HEK293T (cell line): ENCODE data around the gene LYPD8.

Experiments used
- CTCF ChIA-PET: fragments of 350-600 bp; formaldehyde crosslinking; extraction: SDS; loops from one replicate; lab custom pipeline; 2021; ENCODE audit warnings: antibody characterized with exemption, inconsistent platforms; lab: Yijun Ruan, JAX
- POLR2A ChIA-PET: fragments of 350-600 bp; formaldehyde crosslinking; extraction: SDS; loops from one replicate; lab custom pipeline; 2020; ENCODE audit warnings: antibody characterized with exemption, inconsistent platforms; lab: Yijun Ruan, JAX
- DNase-seq: peaks from one replicate; pipeline ENCODE4 v3.0.0; 2012; ENCODE audit warnings: mixed read lengths; ENCODE audit errors: extremely low spot score
- ARNT ChIP-seq: fragments of 450-650 bp; IDR thresholded peaks from 2 replicates; pipeline ENCODE4 v1.6.1; 2017; ENCODE audit warnings: mild to moderate bottlenecking
- BHLHE40 ChIP-seq: fragments of 450-650 bp; IDR thresholded peaks from 2 replicates; pipeline ENCODE4 v1.6.1; 2016; ENCODE audit warnings: mild to moderate bottlenecking, moderate library complexity, borderline replicate concordance
- CTBP1 ChIP-seq: fragments of 450-650 bp; IDR thresholded peaks from 2 replicates; pipeline ENCODE4 v1.6.1; 2016; ENCODE audit warnings: borderline replicate concordance
- ELF4 ChIP-seq: fragments of 450-650 bp; IDR thresholded peaks from 2 replicates; pipeline ENCODE4 v1.6.1; 2017; ENCODE audit warnings: antibody characterized with exemption
- FOXA1 ChIP-seq: fragments of 450-650 bp; IDR thresholded peaks from 2 replicates; pipeline ENCODE4 v1.6.1; 2016; ENCODE audit warnings: mild to moderate bottlenecking
- FOXK2 ChIP-seq: fragments of 450-650 bp; IDR thresholded peaks from 2 replicates; pipeline ENCODE4 v1.6.1; 2016; ENCODE audit warnings: mild to moderate bottlenecking
- FOXM1 ChIP-seq: fragments of 450-650 bp; IDR thresholded peaks from 2 replicates; pipeline ENCODE4 v1.6.1; 2017; ENCODE audit warnings: mild to moderate bottlenecking, borderline replicate concordance
- HDGF ChIP-seq: fragments of 450-650 bp; IDR thresholded peaks from 2 replicates; pipeline ENCODE4 v1.6.1; 2017; ENCODE audit warnings: antibody characterized with exemption, borderline replicate concordance
- L3MBTL2 ChIP-seq: fragments of 450-650 bp; conservative IDR thresholded peaks from 2 replicates; pipeline ENCODE4 v1.6.1; 2016; ENCODE audit warnings: mild to moderate bottlenecking
- LEF1 ChIP-seq: fragments of 450-650 bp; IDR thresholded peaks from 2 replicates; pipeline ENCODE4 v1.6.1; 2017; ENCODE audit warnings: mild to moderate bottlenecking, borderline replicate concordance
- NFRKB ChIP-seq: fragments of 450-650 bp; IDR thresholded peaks from 2 replicates; pipeline ENCODE4 v1.6.1; 2016; ENCODE audit warnings: mild to moderate bottlenecking, moderate library complexity
- SP1 ChIP-seq: fragments of 450-650 bp; IDR thresholded peaks from 2 replicates; pipeline ENCODE4 v1.6.1; 2017
- SUZ12 ChIP-seq: fragments of 450-650 bp; IDR thresholded peaks from 2 replicates; pipeline ENCODE4 v1.6.1; 2016; ENCODE audit warnings: mild to moderate bottlenecking
- TARDBP ChIP-seq: fragments of 450-650 bp; IDR thresholded peaks from 2 replicates; pipeline ENCODE4 v1.6.1; 2016
- ZNF384 ChIP-seq: fragments of 450-650 bp; IDR thresholded peaks from 2 replicates; pipeline ENCODE4 v1.6.1; 2016
- TF ChIP-seq, protein P1 (sequence below): fragments of 450-650 bp; IDR thresholded peaks from 2 replicates; pipeline ENCODE4 v1.6.1; 2016

The LYPD8 gene

DNA sequence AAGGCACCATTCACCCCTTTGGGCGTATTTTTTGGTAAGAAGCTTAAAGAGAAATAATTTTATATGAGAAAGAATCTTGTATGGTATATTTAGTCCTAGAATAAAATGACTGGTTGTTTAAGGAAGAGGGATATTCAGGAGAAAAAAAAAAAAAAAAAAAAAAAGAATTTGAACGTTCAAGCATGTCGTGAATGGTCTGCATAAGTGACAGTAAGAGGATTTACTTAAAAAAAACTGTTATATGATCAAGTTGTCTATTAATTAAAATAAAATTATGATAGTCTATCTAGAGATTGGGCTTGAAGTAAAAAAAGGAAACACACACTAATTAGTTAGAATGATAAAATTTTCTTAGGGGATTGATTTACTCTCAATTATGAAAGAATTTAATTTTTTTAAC, 41.3 kb downstream of the LYPD8 start:
- no peak for TF ChIP-seq TARDBP
- no peak for TF ChIP-seq ELF4
- TF ChIP-seq FOXK2: no peak
- TF ChIP-seq BHLHE40: no peak
- no peak for TF ChIP-seq FOXA1
- TF ChIP-seq SP1: no peak
- TF ChIP-seq L3MBTL2: no peak
- TF ChIP-seq CTBP1: no peak
- no peak for TF ChIP-seq HDGF
- TF ChIP-seq LEF1: no peak
- ChIA-PET CTCF (no interaction called here), POLR2A (no interaction called here)
- DNase-seq: no peak

DNA sequence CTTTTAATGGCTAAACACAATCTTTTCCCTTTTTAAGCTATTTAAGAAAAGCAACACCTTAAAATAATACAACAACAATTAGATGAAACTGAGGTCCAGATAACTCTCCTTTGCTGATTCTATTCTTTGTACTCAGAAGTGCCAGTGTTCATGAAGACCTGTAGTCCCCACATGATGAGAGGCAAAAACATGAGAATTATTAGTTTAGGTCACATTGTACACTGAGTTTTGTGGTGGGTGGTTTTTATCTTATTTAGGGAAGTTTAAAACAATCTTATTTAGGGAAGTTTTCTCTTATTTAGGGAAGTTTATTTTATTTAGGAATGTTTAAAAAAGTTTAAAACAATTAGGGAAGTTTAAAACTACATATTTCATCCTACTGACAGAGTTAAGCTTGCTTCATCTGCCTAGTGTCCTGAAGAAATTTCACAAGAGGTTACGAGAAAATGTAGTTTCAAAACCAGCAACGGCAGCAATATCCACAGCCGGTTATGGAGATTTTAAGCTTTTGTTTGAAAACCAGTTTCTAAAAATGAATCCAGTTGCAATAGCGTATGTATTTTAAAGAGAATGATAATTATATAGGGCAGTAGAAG, 45.2 kb downstream of the LYPD8 start:
- DNase-seq: no peak
- TF ChIP-seq HDGF (no peak), ARNT (no peak), ELF4 (no peak), L3MBTL2 (no peak), TARDBP (no peak), CTBP1 (no peak), ZNF384 (no peak), NFRKB (no peak), FOXM1 (no peak), SP1 (no peak), BHLHE40 (no peak), LEF1 (no peak), FOXA1 (no peak), FOXK2 (no peak), SUZ12 (no peak)
- TF ChIP-seq, protein P1, sequence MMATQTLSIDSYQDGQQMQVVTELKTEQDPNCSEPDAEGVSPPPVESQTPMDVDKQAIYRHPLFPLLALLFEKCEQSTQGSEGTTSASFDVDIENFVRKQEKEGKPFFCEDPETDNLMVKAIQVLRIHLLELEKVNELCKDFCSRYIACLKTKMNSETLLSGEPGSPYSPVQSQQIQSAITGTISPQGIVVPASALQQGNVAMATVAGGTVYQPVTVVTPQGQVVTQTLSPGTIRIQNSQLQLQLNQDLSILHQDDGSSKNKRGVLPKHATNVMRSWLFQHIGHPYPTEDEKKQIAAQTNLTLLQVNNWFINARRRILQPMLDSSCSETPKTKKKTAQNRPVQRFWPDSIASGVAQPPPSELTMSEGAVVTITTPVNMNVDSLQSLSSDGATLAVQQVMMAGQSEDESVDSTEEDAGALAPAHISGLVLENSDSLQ: no peak
- ChIA-PET POLR2A (no interaction called here), CTCF (no interaction called here)

GRCh38 chr1:248704606-248705005, 51.0 kb downstream of the LYPD8 start:
- DNase-seq: no peak
- no peak for TF ChIP-seq ARNT
- TF ChIP-seq L3MBTL2: no peak
- TF ChIP-seq SP1: no peak
- TF ChIP-seq HDGF: no peak
- TF ChIP-seq TARDBP: no peak
- TF ChIP-seq SUZ12: no peak
- no peak for TF ChIP-seq NFRKB
- TF ChIP-seq, protein P1: no peak
- no peak for TF ChIP-seq ZNF384
- TF ChIP-seq CTBP1: no peak
- TF ChIP-seq FOXM1: no peak
- no peak for TF ChIP-seq ELF4
- TF ChIP-seq FOXK2: no peak
- no peak for TF ChIP-seq LEF1
- no peak for TF ChIP-seq BHLHE40
- no peak for TF ChIP-seq FOXA1
- ChIA-PET POLR2A (no interaction called here), CTCF (no interaction called here)

DNA sequence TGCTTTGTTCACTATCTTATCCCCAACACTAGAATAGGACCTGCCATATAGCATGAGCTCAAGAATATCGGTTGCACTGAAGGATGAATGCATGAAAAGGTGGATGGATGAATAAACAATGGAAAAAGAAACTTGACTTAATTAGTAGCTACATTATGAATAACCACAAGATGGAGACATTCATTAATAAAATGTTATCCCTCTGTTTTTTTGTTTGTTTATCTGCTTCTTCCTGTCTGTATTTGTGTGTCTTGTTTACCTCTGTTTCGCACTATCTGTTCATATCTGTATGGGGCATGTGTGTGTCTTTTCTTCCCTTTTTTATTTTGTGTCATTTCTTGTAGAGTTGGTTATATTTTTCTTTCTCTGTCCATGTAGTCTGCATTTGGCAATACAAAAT, 51.9 kb downstream of the LYPD8 start:
- ChIA-PET POLR2A (no interaction called here), CTCF (no interaction called here)
- no peak for DNase-seq
- TF ChIP-seq ARNT: no peak
- TF ChIP-seq HDGF: no peak
- no peak for TF ChIP-seq L3MBTL2
- no peak for TF ChIP-seq LEF1
- TF ChIP-seq FOXK2: no peak
- TF ChIP-seq SP1: no peak
- TF ChIP-seq FOXM1: no peak
- TF ChIP-seq ELF4: no peak

GRCh38 chr1:248702714-248703113, 52.8 kb downstream of the LYPD8 start, which contains the start of gene OR14I1:
TSS of gene OR14I1 (minus strand) at chr1:248702766.
- no peak for DNase-seq
- CTCF ChIA-PET: no interaction called here
- POLR2A ChIA-PET: no interaction called here
- no peak for TF ChIP-seq FOXA1
- no peak for TF ChIP-seq ZNF384
- TF ChIP-seq BHLHE40: no peak
- no peak for TF ChIP-seq NFRKB
- TF ChIP-seq, protein P1: no peak
- no peak for TF ChIP-seq L3MBTL2
- no peak for TF ChIP-seq FOXK2
- no peak for TF ChIP-seq TARDBP
- TF ChIP-seq HDGF: no peak
- TF ChIP-seq SP1: no peak
- no peak for TF ChIP-seq SUZ12
- TF ChIP-seq FOXM1: no peak
- TF ChIP-seq ARNT: no peak
- TF ChIP-seq CTBP1: no peak

GRCh38 chr1:248699099-248699498, 56.5 kb downstream of the LYPD8 start:
- TF ChIP-seq SUZ12: no peak
- TF ChIP-seq, protein P1: no peak
- TF ChIP-seq BHLHE40: no peak
- no peak for TF ChIP-seq FOXK2
- no peak for TF ChIP-seq LEF1
- no peak for TF ChIP-seq CTBP1
- no peak for TF ChIP-seq TARDBP
- TF ChIP-seq FOXA1: no peak
- TF ChIP-seq ZNF384: no peak
- no peak for TF ChIP-seq L3MBTL2
- TF ChIP-seq NFRKB: no peak
- TF ChIP-seq ARNT: no peak
- no peak for TF ChIP-seq FOXM1
- no peak for TF ChIP-seq ELF4
- TF ChIP-seq SP1: no peak
- no peak for TF ChIP-seq HDGF
- ChIA-PET POLR2A (no interaction called here), CTCF (no interaction called here)
- no peak for DNase-seq
